ENCODE results near the gene C21orf91.
A peak's percentile ranks its signal among the peaks of the same experiment; 100 is the strongest.

The C21orf91 gene

GRCh38 chr21:17819114-17819876 lies at the start of gene C21orf91:
Gene C21orf91, minus strand, starts transcription at chr21:17819356. Its CDS starts 1,038 bp downstream, at chr21:17818318.
- DNase-seq: peak; percentile 71 to 89

GRCh38 chr21:17866590-17866989 lies 47.4 kb upstream of the C21orf91 start:
- DNase-seq: no peak

- DNase-seq: no peak
These were observed 40.5 kb upstream of the C21orf91 start for GRCh38 chr21:17859661-17860060.

DNA sequence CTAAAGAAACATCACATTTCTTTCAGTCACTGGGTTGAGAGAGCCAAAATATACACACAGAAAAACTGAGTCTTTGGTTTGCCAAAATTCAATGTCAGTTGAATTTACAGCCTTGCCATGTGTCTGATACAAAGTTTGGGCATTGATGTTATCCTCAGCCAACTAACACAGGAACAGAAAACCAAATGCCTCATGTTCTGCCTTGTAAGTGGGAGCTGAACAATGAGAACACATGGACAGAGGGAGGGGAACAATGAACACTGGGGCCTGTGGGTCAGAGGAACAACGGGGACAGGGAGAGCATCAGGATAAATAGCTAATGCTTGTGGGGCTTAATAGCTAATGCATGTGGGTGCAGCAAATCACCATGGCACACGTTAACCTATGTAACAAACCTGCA lies 39.6 kb upstream of the C21orf91 start:
- no peak for DNase-seq

DNA sequence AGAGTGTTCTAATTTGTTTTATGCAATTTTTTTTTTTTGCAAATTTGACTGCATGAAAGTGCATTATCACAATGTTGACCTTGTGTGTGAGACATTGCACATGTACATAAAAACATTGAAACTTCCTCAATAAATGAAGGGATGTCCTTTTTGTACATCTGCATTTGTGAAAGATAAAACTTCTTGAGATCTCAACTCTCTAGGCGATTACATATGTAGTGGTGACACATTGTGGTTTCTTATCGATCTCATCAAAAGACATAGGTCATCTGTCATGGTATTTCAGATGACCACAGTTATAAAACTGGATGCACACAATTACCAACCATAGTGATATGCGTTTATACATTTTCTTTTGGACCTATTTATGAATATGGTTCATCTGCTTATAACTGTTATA lies 35.6 kb upstream of the C21orf91 start:
- DNase-seq: no peak

DNA sequence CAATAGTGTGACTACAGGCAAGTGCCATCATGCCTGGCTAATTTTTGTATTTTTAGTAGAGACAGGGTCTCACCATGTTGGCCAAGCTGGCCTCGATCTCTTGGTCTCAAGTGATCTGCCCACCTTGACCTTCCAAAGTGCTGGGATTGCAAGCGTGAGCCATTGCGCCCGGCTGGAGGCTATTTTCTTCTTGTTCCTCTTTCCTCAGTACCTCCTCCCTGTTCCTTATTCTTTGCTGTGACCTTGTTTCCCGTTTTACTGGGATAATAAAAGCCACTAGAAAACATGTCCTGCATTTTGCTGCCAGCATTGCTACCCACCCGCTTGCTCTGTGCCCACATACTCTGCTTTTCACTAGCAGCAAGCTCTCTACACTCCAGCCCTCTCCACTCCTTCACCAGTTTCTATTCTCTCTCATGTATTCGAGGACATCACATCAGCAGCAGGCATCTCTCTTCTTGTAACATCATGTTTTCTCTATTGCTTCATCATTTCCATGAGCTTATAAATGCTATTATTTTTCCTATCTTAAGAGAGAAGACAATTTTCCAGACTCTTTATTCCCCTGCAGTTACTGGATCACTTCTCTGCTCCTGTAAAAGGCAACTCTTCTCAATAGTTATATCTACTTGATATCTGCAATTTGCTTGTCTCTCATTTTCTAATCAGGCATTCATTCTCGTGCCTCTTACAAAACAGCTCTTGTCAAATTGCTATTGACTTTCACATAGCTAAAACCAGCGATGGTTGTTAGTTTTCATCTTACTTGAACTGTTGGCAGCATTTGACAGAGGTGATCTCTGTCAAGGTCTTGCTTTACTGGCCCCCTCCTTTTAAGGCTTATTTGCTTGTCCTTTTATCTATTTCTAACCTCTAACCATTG lies 34.5 kb upstream of the C21orf91 start:
- no peak for DNase-seq

DNA sequence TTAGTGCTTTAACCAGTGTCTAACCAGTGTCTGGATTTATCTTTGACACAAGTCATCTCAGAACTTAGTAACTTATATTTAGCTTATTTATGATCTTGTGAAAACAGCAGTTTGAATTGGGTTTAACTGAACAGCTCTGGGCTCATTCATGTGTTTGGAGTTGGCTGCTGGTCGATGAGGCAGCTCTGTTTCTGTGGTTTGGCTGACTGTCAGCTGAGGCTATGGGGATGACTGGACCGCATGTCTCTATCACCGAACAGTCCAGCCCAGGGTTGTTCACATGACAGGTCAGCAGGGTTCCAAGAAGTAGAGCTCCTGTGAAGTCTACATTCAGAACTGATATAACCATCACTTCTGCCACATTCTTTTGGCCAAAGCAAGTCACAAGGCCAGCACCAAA lies 29.1 kb upstream of the C21orf91 start:
- DNase-seq: no peak

- no peak for DNase-seq
These were observed 21.9 kb upstream of the C21orf91 start for GRCh38 chr21:17841103-17841502.

- DNase-seq: no peak
These were observed 15.6 kb upstream of the C21orf91 start for GRCh38 chr21:17834639-17835354.

DNA sequence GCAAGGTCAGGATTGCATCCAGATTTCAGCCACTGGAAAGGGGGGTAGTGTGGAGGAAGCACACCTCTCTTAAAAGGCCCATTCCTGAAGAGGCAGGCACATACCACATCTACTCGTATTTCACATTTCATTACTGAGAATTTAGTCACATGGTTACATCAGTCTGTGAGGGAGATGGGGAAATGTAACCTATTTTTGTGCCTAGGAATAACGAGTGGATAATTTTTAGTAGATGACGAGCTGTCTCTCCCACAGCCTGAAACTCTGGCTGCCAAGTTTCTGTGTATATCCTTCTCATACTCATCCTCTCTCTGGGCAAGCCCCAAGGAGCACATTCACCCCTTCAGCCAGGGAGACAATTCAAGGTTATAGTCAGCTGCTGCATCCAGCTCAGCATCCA lies 10.3 kb upstream of the C21orf91 start:
- DNase-seq: no peak

- DNase-seq: no peak
These were observed 9.1 kb upstream of the C21orf91 start for GRCh38 chr21:17828223-17828622.

GRCh38 chr21:17823846-17824245 lies 4.7 kb upstream of the C21orf91 start:
- DNase-seq: no peak

DNA sequence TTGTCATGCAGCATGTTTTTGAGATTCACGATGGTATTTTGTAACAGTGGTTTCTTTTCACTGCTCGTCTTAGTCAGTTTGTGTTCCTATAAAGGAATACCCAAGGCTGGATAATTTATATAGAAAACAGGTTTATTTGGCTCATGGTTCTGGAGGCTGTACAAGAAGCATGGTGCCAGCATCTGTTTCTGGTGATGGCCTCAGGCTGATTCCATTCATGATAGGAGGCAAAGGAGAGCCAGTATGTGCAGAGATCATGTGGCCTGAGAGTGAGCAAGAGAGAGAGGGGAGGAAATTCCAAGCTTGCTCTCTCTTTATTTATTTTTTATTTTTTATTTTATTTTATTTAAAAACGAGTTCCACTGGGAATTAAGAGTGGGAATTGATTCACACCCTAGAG lies 2.0 kb upstream of the C21orf91 start:
- no peak for DNase-seq

DNA sequence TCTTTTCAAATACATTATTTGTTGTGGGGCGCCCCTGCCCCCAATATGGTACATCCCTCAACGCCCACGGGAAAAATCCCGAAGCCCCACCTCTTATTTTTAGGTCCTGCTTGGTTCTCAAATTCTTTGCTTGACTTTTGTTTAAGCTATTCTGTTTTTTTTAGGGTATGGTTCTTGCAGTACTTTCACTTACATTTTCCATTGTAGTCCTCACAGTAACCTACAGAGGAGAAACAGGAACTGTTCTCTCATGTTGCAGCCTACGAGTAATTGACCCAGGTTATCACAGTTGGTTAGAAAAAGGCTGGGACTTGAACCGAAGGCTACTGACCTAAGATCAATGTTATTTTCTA lies 697 bp upstream of the C21orf91 start:
- DNase-seq: peak in 1 of 2 donors; percentile 89

- DNase-seq: peak in 1 of 2 donors; percentile 47
These were observed 706 bp downstream of the C21orf91 start for GRCh38 chr21:17818186-17819113.

- no peak for DNase-seq
These were observed 5.8 kb downstream of the C21orf91 start for GRCh38 chr21:17813353-17813752.

DNA sequence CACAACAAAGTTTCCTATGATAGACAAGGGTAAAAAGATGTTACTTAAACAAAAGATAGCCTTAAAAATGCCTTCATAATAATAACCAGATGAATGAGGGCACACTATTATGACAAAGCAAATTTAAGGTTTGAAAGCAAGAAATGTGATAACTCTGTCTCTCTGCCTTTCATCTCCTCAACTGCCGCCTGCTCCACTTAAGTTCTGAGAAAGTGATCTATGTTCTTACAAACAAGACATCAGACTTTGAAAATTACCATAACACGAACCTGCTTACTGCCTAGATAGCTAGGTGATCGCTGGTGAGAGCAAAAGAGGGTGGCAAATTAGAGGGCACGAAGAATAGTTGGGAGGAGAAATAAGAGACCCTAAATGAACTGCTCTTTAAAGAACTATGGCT lies 13.2 kb downstream of the C21orf91 start:
- no peak for DNase-seq

DNA sequence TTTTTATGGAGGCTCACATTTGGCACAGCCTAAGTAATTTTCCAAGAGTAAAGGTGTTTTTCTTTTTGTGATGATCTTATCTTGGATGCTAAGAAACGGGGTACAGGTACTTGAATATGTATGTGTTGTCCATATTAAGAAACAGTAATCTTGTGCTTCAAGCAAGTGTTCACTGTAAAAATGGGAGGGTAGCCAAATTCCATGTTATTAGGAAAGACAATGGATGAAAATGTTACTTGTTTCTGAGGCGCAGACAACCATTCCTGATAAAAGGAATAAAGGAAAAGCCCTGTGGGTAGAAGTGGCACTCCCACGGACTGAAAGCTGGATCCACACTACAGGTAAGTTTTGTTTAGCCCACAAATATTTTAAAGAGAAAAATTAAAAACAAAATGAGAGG lies 15.6 kb downstream of the C21orf91 start:
- DNase-seq: no peak

DNA sequence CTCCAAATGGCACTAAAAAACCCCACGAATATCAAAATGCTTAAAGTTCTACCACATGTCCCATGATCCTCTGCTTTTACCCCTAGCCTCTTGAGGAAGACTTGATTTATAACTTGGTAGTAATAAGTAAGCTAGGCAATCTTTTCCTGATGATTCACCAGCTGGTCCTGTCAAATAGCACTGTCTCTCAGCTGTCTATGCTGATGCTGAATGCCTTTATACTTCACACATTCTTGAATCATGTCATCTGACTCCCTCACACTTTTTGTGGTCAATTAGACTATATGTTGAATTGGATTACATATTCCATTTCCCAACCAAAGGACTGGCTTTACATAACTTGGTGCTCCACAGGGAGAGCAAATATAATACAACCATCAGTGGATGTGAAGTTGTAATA lies 16.6 kb downstream of the C21orf91 start:
- no peak for DNase-seq

GRCh38 chr21:17799414-17800164 lies 19.6 kb downstream of the C21orf91 start:
- no peak for DNase-seq

- no peak for DNase-seq
These were observed 20.4 kb downstream of the C21orf91 start for GRCh38 chr21:17798796-17799195.

- no peak for DNase-seq
These were observed 21.2 kb downstream of the C21orf91 start for GRCh38 chr21:17797967-17798366.
